Measurements from ENCODE around the gene BTBD8. TPM values are rescaled to one million over a fixed set of nuclear protein-coding genes. Genes with fewer than 3 reads are reported as not detected.

Gene BTBD8
- total and polyA plus RNA-seq, 2 of the 4 experiments (the other 2 are of a cell fraction), result 0.94 to 2.0 TPM

- in situ Hi-C loops (cut with MboI; ENCODE audit: low sequenced_read_pairs), result no loop called here
Observed at GRCh38 chr1:92165389-92165788, 85.2 kb downstream of the BTBD8 start.

More at GRCh38 chr1:92165389-92165788, 85.2 kb downstream of the BTBD8 start:
- Histone ChIP-seq H2AK9ac (replicated peaks; ENCODE audit: low read depth, low read length, poor library complexity) (no peak overlapping the region), H3K9me3 (ENCODE audit: control insufficient read depth, insufficient read depth, low read length) (peaks cover 5% of the 10 kb centered on the region), H3K27me3 (ENCODE audit: control insufficient read depth, insufficient read depth, low read length) (no peaks in the 10 kb centered on the region), H3K79me1 (ENCODE audit: low read depth in 1 of 2, low read length in 2 of 2) (no peaks in the 10 kb centered on the region), H3K4ac (ENCODE audit: low read depth, low read length) (peak overlapping the region; percentile 10; the same call in 1 of the 2 replicates), H2BK20ac (ENCODE audit: low read depth, low read length) (no peak overlapping the region), H4K8ac (ENCODE audit: low read depth in 2 of 2, low read length in 2 of 2) (no peak overlapping the region), H2AFZ (replicated peaks; ENCODE audit: low read length, poor library complexity) (no peak overlapping the region), H3K27ac (ENCODE audit: insufficient read depth, low read length) (no peak overlapping the region), H3K9me1 (ENCODE audit: insufficient read depth, low read length) (peaks cover 3% of the 10 kb centered on the region), H2BK15ac (ENCODE audit: low read depth, low read length) (peak overlapping the region; percentile 84; the same call in 1 of the 3 replicates), H3K4me1 (ENCODE audit: control insufficient read depth, insufficient read depth, low read length) (peaks cover 3% of the 10 kb centered on the region), H3K23ac (ENCODE audit: low read depth, low read length) (no peak overlapping the region), H4K20me1 (ENCODE audit: insufficient read depth, low read length) (no peaks in the 10 kb centered on the region), H3K4me3 (ENCODE audit: insufficient read depth, low read depth, low read length) (no peak overlapping the region), H3K9ac (ENCODE audit: low read depth, low read length) (no peak overlapping the region), H3K14ac (replicated peaks; ENCODE audit: low read depth, low read length) (0 out of 2 replicates have a peak overlapping the region, but pooled peaks have one; percentile 6), H3K56ac (ENCODE audit: extremely low read depth, insufficient read depth, low read length) (no peak overlapping the region; the same call in 1 of the 2 replicates), H2AK5ac (ENCODE audit: low read depth, low read length) (no peak overlapping the region), H4K91ac (ENCODE audit: insufficient read depth, low read depth, low read length) (no peak overlapping the region), H2BK5ac (ENCODE audit: low read depth, low read length, poor library complexity, severe bottlenecking) (no peak overlapping the region), H3K4me2 (ENCODE audit: low read depth, low read length) (no peak overlapping the region), H4K5ac (ENCODE audit: low read depth, low read length) (no peak overlapping the region), H3K36me3 (ENCODE audit: control insufficient read depth, insufficient read depth, low read length) (peaks cover 5% of the 10 kb centered on the region; the same call in 1 of the 2 replicates), H2BK120ac (ENCODE audit: low read depth, low read length) (no peak overlapping the region), H3K18ac (ENCODE audit: low read depth, low read length) (no peak overlapping the region)
- dilution Hi-C loops (cut with HindIII; ENCODE audit: low sequenced_read_pairs, unreplicated experiment), result no loop called here
- no CpG with 5 or more reads among the region's 1 CpG for WGBS, 2 experiments (ENCODE audit: extremely low coverage in 2 of 2, insufficient read length in 1 of 2)
- ChIA-PET POLR2A (ENCODE audit: unreplicated experiment) (no interaction called here), CTCF (interaction anchor here (0.6 kb wide), 2 partner anchors 165 to 666 kb away, joined by 4 to 5 read pairs; no protein-coding TSS in a partner anchor)
- intact Hi-C loops (cut with micrococcal nuclease), result no loop called here
- no TSS peak for BruUV-seq (replicated peaks)
- no peak for TF ChIP-seq CTCF (conservative IDR thresholded peaks at IDR 0.05; ENCODE audit: low read depth, low read length)
- TF ChIP-seq CEBPB (IDR thresholded peaks at IDR 0.05; ENCODE audit: low read depth, low read length), result no peak
- TF ChIP-seq CHD1 (IDR thresholded peaks at IDR 0.05; ENCODE audit: low read depth, low read length), result no peak
- no peak for TF ChIP-seq NFE2L2 (IDR thresholded peaks at IDR 0.05; ENCODE audit: low read depth, low read length)
- TF ChIP-seq BHLHE40 (IDR thresholded peaks at IDR 0.05; ENCODE audit: low read depth, low read length), result no peak
- TF ChIP-seq SMC3 (IDR thresholded peaks at IDR 0.05; ENCODE audit: low read depth, low read length), result no peak
- TF ChIP-seq POLR2A (IDR thresholded peaks at IDR 0.05; ENCODE audit: low read depth, low read length), result no peak
- TF ChIP-seq RCOR1 (IDR thresholded peaks at IDR 0.05; ENCODE audit: insufficient replicate concordance, low read length), result no peak
- no peak for TF ChIP-seq RAD21 (IDR thresholded peaks at IDR 0.05; ENCODE audit: low read length)
- TF ChIP-seq MAFK (IDR thresholded peaks at IDR 0.05; ENCODE audit: low read depth, low read length), result no peak
- no peak for TF ChIP-seq USF2 (IDR thresholded peaks at IDR 0.05; ENCODE audit: low read depth, low read length)
- DNase-seq, result no peak
- no peak for ATAC-seq (ENCODE audit: low read depth)

Measured in IMR-90 (cell line).